Stimulated activated CD4-positive, alpha-beta T cell treated with anti-CD3 and anti-CD28 coated beads, Interleukin-12 subunit alpha, Interleukin-12 subunit beta, amount 100 ng/mL, for 4 hours (primary cell): ENCODE data around the gene ADSS1.

Source experiments
- DNase-seq: peaks from one replicate; pipeline ENCODE4 v3.0.0-alpha.2; 2020

The ADSS1 gene

DNA sequence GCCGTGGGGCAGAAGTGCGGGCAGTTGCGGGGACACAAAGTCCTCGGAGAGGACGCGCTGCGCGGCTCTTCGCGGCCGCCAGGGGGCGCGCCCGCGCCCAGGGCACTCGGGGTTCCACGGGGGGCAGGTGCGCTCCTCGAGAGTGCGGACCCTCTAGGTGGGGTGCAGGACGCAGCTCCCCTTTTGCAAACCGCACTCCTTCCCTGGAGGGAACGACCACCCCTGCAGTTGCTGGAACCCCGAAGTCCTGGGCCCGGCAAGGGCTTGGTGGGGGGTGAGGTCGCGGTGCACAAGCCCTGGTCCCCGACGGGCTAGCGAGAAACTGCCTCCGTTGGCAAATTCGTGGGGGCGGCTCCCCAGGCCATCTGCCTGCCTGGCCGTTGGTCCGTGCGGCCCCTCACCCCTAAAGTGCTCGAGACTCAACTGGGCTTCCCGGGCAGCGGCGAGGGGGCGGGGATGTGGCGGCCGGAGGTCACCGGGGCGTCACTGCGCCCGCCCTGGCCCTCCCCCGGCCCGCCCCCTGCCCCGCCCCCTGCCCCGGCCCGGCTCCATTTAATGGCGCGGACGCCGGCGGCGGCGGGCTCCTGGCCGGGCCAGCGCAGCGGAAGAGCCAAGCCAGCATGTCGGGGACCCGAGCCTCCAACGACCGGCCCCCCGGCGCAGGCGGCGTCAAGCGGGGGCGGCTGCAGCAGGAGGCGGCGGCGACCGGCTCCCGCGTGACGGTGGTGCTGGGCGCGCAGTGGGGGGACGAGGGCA lies at the start of gene ADSS1:
TSS of gene ADSS1 (plus strand) at position 579 of the 756 bp plus-strand sequence. CDS start at position 621, 42 bp downstream.
- peak; percentile 56 for DNase-seq

DNA sequence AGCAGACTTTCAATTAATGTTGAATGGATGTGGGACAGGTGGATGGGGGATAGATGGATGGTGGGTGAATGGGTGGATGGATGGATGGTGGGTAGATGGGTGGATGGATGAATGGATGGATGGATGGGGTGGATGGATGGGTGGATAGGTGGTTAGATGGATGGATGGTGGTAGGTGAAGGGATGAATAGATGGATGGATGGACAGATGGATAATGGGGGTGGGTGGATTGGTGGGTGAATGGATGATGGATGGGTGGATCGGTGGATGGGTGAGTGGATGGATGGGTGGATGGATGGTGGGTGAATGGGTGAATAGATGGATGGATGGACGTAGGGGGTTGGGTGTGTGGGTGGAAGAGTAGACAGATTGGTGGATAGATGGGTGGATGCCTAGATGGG lies 48.6 kb upstream of the ADSS1 start:
- no peak for DNase-seq

DNA sequence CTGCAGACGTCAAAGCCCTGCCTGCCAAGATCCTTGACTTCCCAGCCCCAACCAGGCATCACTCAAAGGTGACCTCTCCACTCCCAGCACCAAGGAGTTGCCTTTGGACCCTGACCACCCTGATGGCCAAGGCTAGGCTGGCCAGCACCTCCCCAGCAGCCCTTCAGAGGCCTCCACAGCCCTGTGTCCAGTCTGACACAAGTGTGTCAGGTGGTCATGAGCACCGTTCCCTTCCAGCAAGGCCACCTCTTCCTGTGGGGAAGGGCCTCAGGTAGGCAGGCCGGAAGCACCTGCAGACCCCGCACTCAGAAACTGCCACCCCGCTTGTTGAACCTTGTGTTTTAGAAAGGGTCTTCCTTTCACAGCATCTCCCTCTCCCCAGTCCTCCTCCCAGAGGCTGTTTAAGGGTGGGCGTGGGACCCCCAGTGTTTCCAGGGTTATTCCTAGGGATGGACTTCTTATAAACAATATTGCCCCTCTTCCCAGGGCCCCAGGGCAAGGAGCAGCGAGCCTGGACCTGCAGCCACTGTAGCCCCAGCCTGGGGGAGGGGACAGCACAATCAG lies 47.8 kb upstream of the ADSS1 start:
- DNase-seq: no peak

GRCh38 chr14:104676694-104677511 lies 47.1 kb upstream of the ADSS1 start:
- DNase-seq: peak; percentile 62

DNA sequence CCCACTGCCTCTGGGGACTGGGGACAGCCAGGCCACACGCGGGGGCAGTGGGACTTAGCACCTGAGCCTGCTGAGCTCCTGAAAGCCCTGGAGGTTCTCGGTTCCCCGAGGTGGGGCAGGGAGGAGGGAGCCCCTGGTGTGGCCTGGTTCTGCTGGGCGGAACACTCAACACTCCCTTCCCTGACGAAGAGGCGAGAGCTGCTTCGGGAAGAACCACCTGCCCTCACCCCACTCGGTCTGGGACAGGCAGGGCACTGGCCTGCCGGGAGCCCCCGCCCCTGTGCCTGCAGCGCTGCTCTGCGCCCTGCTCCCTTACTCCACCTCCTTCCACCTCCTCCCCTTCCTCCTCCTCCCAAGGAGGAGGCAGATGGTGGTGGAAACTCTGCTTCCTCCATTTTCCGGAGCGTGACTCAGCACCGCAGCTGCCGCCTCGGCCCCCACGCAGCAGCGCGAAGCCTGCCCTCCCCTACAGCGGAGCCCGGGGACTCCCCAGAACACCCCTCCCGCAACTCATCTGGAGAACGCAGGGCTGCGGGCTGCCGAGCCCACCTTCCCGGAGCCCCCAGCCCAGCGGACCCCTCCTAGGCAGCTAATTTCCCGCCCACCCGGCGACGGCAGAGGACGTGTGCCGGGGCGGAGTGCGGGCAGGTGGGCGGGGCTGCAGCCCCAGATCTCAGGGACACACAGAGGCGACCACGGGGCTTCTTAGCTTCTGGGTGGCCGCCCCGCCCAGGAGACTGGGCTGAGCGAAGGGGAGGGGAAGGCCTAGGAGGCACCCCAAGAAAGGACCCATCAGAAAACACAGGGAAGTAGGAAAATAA lies 46.3 kb upstream of the ADSS1 start:
- DNase-seq: peak; percentile 77

- DNase-seq: no peak
Observed at GRCh38 chr14:104678346-104678745, 45.7 kb upstream of the ADSS1 start.

GRCh38 chr14:104678901-104679705 lies 44.9 kb upstream of the ADSS1 start:
- DNase-seq: no peak

DNA sequence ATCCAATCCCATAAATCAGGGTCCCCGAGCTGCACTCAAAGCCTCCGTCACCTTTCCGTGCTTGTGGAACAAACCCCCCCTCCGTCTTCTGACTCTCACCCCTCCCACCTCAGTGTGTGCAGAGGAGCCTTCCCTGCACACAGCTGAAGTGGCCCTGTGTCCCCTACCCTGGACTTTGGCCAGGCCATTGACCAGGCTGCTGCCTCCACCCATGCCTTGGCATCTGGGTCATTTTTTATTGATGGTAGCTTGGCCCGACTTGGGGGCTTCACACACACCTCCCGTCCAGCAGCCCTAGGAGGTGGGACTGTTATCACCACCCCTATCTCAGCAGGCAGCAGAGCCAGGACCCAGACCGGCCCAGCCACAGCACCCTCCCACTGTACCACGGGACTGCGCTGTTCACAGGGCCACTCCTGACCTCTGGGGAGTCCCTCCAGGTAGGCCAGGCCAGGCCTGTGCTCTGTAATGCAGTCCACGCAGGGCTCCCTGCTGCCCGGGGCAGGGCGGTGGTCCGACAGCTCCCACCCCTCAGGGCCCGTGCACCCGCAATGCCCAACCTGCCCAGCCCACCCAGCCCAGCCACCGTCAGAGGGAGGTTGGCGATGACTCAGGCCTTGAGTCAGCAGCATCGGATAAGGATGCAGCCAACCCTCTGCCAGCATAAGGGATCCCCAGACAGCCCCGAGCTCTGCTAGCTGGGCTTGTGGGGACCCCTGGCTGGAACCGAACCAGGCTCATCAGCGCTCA lies 43.8 kb upstream of the ADSS1 start:
- no peak for DNase-seq

- no peak for DNase-seq
Observed at GRCh38 chr14:104680806-104681688, 43.0 kb upstream of the ADSS1 start.

DNA sequence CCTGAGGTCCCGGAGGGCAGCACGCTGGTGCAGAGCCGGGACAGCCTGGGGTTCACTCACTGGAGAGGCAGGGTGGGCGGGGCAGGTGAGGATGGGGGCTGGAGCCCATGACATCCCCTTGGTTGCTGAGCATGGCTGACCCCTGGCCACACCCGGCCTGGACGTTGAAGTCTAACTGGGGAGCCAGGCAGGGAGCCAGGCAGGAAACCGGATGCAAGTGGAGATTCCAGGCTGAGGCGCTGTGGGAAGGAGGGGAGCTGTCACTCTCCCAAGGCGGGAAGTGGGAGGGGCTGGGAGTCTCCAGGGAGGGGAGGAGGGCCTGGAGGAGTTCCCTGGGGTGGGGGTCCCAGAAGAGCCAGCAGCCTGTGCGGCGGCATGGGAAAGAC lies 42.3 kb upstream of the ADSS1 start:
- DNase-seq: no peak

- no peak for DNase-seq
Observed at GRCh38 chr14:104682107-104682593, 41.9 kb upstream of the ADSS1 start.

DNA sequence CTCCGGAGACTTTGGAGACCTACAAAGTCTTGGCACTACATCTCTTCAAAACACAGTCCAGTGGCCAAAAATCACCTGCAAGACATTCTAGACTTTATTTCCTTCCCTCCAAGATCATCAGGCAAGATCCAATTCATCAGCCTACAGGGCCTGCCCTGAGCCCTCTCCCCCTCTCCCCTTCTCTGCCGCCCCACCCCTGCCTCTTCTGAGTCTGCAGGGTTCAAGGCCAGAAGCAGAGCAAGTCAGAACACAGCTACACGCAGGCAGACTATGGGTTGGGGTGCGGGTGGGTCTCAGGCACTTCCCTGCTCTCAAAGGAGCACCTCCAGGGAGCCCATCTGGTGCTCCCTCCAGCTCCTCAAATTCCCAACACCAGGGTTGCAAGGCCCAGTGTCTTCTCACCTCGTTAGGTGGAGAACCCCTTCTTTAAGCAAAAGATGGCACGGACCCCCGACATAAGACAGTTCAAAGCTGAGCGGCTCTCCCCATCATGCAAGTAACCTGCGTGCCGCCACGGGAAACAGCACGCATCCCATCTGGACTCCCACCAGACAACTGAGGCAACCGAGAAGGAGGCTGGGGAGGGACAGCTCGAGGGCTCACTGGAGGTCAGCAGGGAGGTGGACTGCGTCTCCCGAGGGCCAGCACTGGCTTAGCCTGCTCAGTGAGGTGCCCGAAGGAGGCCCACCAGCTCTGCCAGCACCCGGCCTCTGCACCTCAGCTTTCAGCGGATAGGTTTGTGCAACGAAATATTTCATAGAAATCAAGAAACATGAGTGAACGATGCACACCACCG lies 40.2 kb upstream of the ADSS1 start:
- no peak for DNase-seq

DNA sequence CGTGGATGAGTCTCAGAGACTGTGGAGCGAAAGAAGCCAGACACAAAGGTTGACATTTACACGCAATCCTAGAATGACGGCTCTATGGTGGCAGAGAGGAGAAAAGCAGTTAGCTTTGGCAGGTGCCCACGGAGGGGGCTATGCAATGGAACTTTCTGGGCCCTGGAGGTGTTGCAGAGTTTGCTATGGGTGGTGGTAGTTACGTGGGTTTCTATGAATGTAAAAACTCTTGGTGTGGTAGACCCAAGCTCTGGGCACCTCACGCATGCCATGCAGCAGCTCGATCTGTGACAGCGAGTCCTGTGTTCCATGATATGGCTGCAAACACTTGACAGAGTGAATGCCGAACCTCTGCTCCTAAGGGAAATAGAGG lies 39.6 kb upstream of the ADSS1 start:
- no peak for DNase-seq

DNA sequence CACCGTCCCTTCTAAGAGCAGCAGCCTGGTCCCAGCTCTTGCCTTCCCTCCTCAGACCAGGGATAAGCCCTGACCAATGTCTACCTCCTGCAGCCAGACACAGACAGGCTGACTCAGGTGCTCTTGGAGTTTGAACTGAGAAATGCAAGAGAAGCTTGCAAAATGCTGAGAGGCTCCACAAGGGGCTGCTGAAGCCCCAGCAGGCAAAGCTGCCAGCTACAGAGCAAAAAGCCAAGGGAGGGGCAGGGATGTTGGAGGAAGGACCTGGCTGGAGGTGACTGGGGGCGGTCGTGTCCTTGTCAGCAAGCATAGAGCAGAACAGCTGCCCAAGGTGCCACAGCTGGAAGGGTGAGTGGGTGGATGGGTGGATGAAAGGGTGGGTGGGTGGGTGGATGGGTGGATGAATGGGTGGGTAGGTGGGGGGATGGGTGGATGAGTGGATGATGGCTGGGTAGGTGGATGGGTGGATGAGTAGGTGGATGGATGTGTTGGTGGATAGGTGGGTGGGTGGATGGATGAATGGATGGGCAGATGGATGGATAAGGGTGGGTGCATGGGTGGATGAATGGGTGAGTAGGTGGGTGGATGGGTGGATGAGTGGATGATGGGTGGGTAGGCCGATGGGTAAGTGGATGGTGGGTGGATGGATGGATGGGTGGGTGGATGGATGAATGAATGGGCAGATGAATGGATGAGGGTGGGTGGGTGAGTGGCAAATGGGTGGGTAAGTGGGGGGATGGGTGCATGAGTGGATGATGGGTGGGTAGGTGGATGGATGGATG lies 38.6 kb upstream of the ADSS1 start:
- no peak for DNase-seq

DNA sequence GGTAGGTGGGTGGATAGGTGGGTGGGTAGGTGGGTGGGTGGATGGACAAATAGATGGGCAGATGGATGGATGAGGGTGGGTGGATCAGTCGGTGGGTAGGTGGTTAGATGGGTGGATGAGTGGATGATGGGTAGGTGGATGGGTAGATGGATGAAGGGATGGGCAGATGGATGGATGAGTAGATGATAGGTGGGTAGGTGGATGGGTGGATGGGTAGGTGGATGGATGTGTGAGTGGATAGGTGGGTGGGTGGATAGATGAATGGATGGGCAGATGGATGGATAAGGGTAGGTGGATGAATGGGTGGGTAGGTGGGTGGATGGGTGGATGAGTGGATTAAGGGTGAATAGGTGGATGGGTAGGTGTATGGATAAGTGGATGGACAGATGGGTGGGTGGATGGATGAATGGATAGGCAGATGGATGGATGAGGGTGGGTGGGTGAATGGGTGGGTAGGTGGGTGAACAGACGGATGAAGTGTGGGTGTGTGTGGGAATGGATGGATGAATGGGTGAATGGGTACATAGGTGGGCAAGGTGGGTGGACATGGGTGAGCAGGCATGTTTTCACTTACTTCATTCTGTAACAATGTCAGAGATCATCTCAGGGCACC lies 37.9 kb upstream of the ADSS1 start:
- no peak for DNase-seq

GRCh38 chr14:104686624-104687517 lies 37.2 kb upstream of the ADSS1 start:
- no peak for DNase-seq
